Fibroblast of pulmonary artery (primary cell): ENCODE results near the gene IFIT1B.

Experiments
- DNase-seq: peaks from one replicate; pipeline ENCODE4 v3.0.0-alpha.2; 2010; ENCODE audit warnings: low read depth
- H3K4me3 ChIP-seq: replicated peaks from 2 replicates; pipeline ENCODE4 v1.5.1; 2011; ENCODE audit warnings: low read depth, mild to moderate bottlenecking, control low read depth, low read length, moderate library complexity
- CTCF ChIP-seq: IDR thresholded peaks from 2 replicates; pipeline ENCODE4 v1.5.1; 2011; ENCODE audit warnings: mild to moderate bottlenecking, control low read depth, low read length, inconsistent platforms; ENCODE audit errors: missing control alignments

Gene IFIT1B

GRCh38 chr10:89414879-89415821 is 37.3 kb downstream of the IFIT1B start:
- H3K4me3 ChIP-seq = peak overlapping the region; percentile 68
- no peak for TF ChIP-seq CTCF
- DNase-seq = peak; percentile 29

GRCh38 chr10:89416465-89416864 is 38.6 kb downstream of the IFIT1B start:
- H3K4me3 ChIP-seq = no peak overlapping the region
- no peak for DNase-seq

GRCh38 chr10:89419548-89419947 is 41.7 kb downstream of the IFIT1B start:
- TF ChIP-seq CTCF = peak; percentile 59
- DNase-seq = peak; percentile 49
- peak overlapping the region; percentile 14 for H3K4me3 ChIP-seq

More at GRCh38 chr10:89416465-89416864, 38.6 kb downstream of the IFIT1B start:
- no peak for TF ChIP-seq CTCF

GRCh38 chr10:89421018-89421476 is 43.2 kb downstream of the IFIT1B start:
- DNase-seq = no peak
- TF ChIP-seq CTCF = no peak
- H3K4me3 ChIP-seq = no peak overlapping the region

GRCh38 chr10:89425000-89425399 is 47.1 kb downstream of the IFIT1B start:
- no peak for DNase-seq
- TF ChIP-seq CTCF = no peak
- no peak overlapping the region for H3K4me3 ChIP-seq

- peak; percentile 83 for DNase-seq
- TF ChIP-seq CTCF = peak; percentile 80
- no peak overlapping the region for H3K4me3 ChIP-seq
Observed at GRCh38 chr10:89426230-89426868, 48.5 kb downstream of the IFIT1B start.
